Kidney tubule cell (primary cell): ENCODE measurements around the gene LACTBL1.
A peak's percentile ranks its signal among the peaks of the same experiment; 100 is the strongest.
"Not testable (repeated sequence)": the region's sequence is repeated elsewhere in the genome, so short reads cannot be mapped to it uniquely, and the experiment has no call there.

Experiments used
- DNase-seq: peaks from one replicate; pipeline ENCODE4 v3.0.0-alpha.2; 2018; ENCODE audit warnings: low spot score

The LACTBL1 gene

GRCh38 chr1:22972760-22973159 lies at the start of gene LACTBL1:
LACTBL1 (minus strand) TSS chr1:22972866; CDS start chr1:22972316, 550 bp downstream.
- DNase-seq = no peak

- no peak for DNase-seq
Observed at GRCh38 chr1:23021834-23022233, 49.2 kb upstream of the LACTBL1 start.

GRCh38 chr1:23020706-23021405 lies 48.2 kb upstream of the LACTBL1 start:
- peak; percentile 6 for DNase-seq

- DNase-seq = peak; percentile 32
Observed at GRCh38 chr1:23019863-23020625, 47.4 kb upstream of the LACTBL1 start.

- DNase-seq = peak; percentile 98
Observed at GRCh38 chr1:23019094-23019862, 46.6 kb upstream of the LACTBL1 start, which contains the start of gene KDM1A. KDM1A (plus strand) TSS chr1:23019468; CDS start chr1:23019597, 129 bp downstream.

- no peak for DNase-seq
Observed at GRCh38 chr1:23018661-23019093, 46.0 kb upstream of the LACTBL1 start.

- DNase-seq = peak; percentile 87
Observed at GRCh38 chr1:23013657-23014056, 41.0 kb upstream of the LACTBL1 start.

- not testable (repeated sequence) for DNase-seq
Observed at GRCh38 chr1:23010025-23010424, 37.4 kb upstream of the LACTBL1 start.

- DNase-seq = no peak
Observed at GRCh38 chr1:23008901-23009300, 36.2 kb upstream of the LACTBL1 start.

- DNase-seq = no peak
Observed at GRCh38 chr1:23007106-23007505, 34.4 kb upstream of the LACTBL1 start.

- DNase-seq = not testable (repeated sequence)
Observed at GRCh38 chr1:23004769-23005168, 32.1 kb upstream of the LACTBL1 start.

- no peak for DNase-seq
Observed at GRCh38 chr1:23004112-23004511, 31.4 kb upstream of the LACTBL1 start.

- not testable (repeated sequence) for DNase-seq
Observed at GRCh38 chr1:23002218-23002617, 29.6 kb upstream of the LACTBL1 start.

GRCh38 chr1:23000133-23000532 lies 27.5 kb upstream of the LACTBL1 start:
- DNase-seq = not testable (repeated sequence)

- not testable (repeated sequence) for DNase-seq
Observed at GRCh38 chr1:22997528-22997927, 24.9 kb upstream of the LACTBL1 start.

GRCh38 chr1:22995774-22996173 lies 23.1 kb upstream of the LACTBL1 start:
- DNase-seq = no peak

- DNase-seq = not testable (repeated sequence)
Observed at GRCh38 chr1:22993220-22993795, 20.6 kb upstream of the LACTBL1 start.

- DNase-seq = not testable (repeated sequence)
Observed at GRCh38 chr1:22992384-22992783, 19.7 kb upstream of the LACTBL1 start.

- DNase-seq = no peak
Observed at GRCh38 chr1:22983944-22984343, 11.3 kb upstream of the LACTBL1 start.

- DNase-seq = not testable (repeated sequence)
Observed at GRCh38 chr1:22980471-22980790, 7.8 kb upstream of the LACTBL1 start.

GRCh38 chr1:22978299-22978698 lies 5.6 kb upstream of the LACTBL1 start:
- DNase-seq = peak; percentile 72
